Neuronal stem cell (in vitro differentiated cells): ENCODE data around the gene CCDC91.

ENCODE experiments used
- DNase-seq: peaks from one replicate; pipeline ENCODE4 v3.0.0-alpha.2; 2013; ENCODE audit warnings: low spot score
- H2AFZ ChIP-seq: one replicate; pipeline ENCODE4 v1.6.1; 2013; ENCODE audit warnings: mild to moderate bottlenecking, low read length, inconsistent platforms
- H2AK5ac ChIP-seq: 2 replicates; pipeline ENCODE4 v1.6.1; 2013; ENCODE audit warnings: low read depth, mild to moderate bottlenecking, inconsistent platforms, low read length, moderate library complexity, mixed read lengths
- H2BK120ac ChIP-seq: 2 replicates; pipeline ENCODE4 v1.6.1; 2013; ENCODE audit warnings: low read depth, mild to moderate bottlenecking, inconsistent platforms, low read length, moderate library complexity, mixed read lengths
- H2BK12ac ChIP-seq: one replicate; pipeline ENCODE4 v1.6.1; 2013; ENCODE audit warnings: low read length, inconsistent platforms
- H2BK15ac ChIP-seq: 2 replicates; pipeline ENCODE4 v1.6.1; 2013; ENCODE audit warnings: mild to moderate bottlenecking, low read length, inconsistent platforms, mixed read lengths
- H2BK5ac ChIP-seq: one replicate; pipeline ENCODE4 v1.6.1; 2013; ENCODE audit warnings: inconsistent platforms, mild to moderate bottlenecking, low read length, moderate library complexity
- H3K14ac ChIP-seq: one replicate; pipeline ENCODE4 v1.6.1; 2013; ENCODE audit warnings: low read length, inconsistent platforms
- H3K18ac ChIP-seq: 2 replicates; pipeline ENCODE4 v1.6.1; 2013; ENCODE audit warnings: low read length, inconsistent platforms
- H3K23ac ChIP-seq: 2 replicates; pipeline ENCODE4 v1.6.1; 2013; ENCODE audit warnings: low read depth, mild to moderate bottlenecking, mixed read lengths, low read length, inconsistent platforms; ENCODE audit not compliant: poor library complexity
- H3K27ac ChIP-seq: replicated peaks from 3 replicates; pipeline ENCODE4 v1.5.1; 2013; ENCODE audit warnings: low read length, inconsistent platforms
- H3K27me3 ChIP-seq, 3 experiments: 2 replicates each; pipeline ENCODE4 v1.6.1; 2013; ENCODE audit warnings: low read length in 3 of 3, mild to moderate bottlenecking in 2 of 3, inconsistent platforms in 1 of 3, low read depth in 1 of 3, mixed read lengths in 1 of 3, moderate library complexity in 1 of 3; ENCODE audit not compliant: control insufficient read depth in 3 of 3, insufficient read depth in 3 of 3
- H3K36me3 ChIP-seq, 2 donors: replicated peaks in 1 of 2; 2 replicates each; pipeline ENCODE4 v1.6.1; 2013; ENCODE audit warnings: low read length in 2 of 2; ENCODE audit not compliant: control insufficient read depth in 2 of 2, insufficient read depth in 2 of 2
- H3K4ac ChIP-seq: 2 replicates; pipeline ENCODE4 v1.6.1; 2013; ENCODE audit warnings: inconsistent platforms, mild to moderate bottlenecking, low read length, moderate library complexity
- H3K4me1 ChIP-seq, 2 donors: 1 replicate in 1 of 2; 2 replicates in 1 of 2; pipeline ENCODE4 v1.6.1; 2013; ENCODE audit warnings: low read length in 2 of 2, low read depth in 1 of 2; ENCODE audit not compliant: control insufficient read depth in 2 of 2, insufficient read depth in 1 of 2
- H3K4me2 ChIP-seq: one replicate; pipeline ENCODE4 v1.6.1; 2013; ENCODE audit warnings: mild to moderate bottlenecking, low read length, inconsistent platforms; ENCODE audit not compliant: insufficient read depth, poor library complexity, severe bottlenecking
- H3K4me3 ChIP-seq, 2 donors: 2 replicates each; pipeline ENCODE4 v1.5.1; 2013; ENCODE audit warnings: low read length in 2 of 2, mild to moderate bottlenecking in 2 of 2, inconsistent platforms in 1 of 2, moderate library complexity in 1 of 2
- H3K79me1 ChIP-seq: one replicate; pipeline ENCODE4 v1.6.1; 2013; ENCODE audit warnings: low read depth, mild to moderate bottlenecking, inconsistent platforms, low read length, moderate library complexity
- H3K9ac ChIP-seq: one replicate; pipeline ENCODE4 v1.6.1; 2013; ENCODE audit warnings: mild to moderate bottlenecking, low read depth, low read length, inconsistent platforms; ENCODE audit not compliant: poor library complexity
- H3K9me3 ChIP-seq, 2 donors: replicated peaks in 1 of 2; 2 replicates each; pipeline versions ENCODE3 to v1.6.1; 2013; ENCODE audit warnings: low read length in 2 of 2, mild to moderate bottlenecking in 2 of 2, inconsistent platforms in 1 of 2, low read depth in 1 of 2, mixed read lengths in 1 of 2, moderate library complexity in 1 of 2; ENCODE audit not compliant: control insufficient read depth in 2 of 2, insufficient read depth in 1 of 2
- H4K8ac ChIP-seq: one replicate; pipeline ENCODE4 v1.6.1; 2013; ENCODE audit warnings: low read depth, mild to moderate bottlenecking, inconsistent platforms, low read length, moderate library complexity
- H4K91ac ChIP-seq: one replicate; pipeline ENCODE4 v1.6.1; 2013; ENCODE audit warnings: low read length, low read depth, mild to moderate bottlenecking, inconsistent platforms; ENCODE audit not compliant: poor library complexity
- WGBS, 2 donors: extraction: QIAGEN DNeasy Blood & Tissue Kit; methylation state at CpG; one replicate each; pipeline ENCODE4 v1.1.7; 2013; ENCODE audit warnings: missing lambda C conversion rate in 2 of 2, mixed read lengths in 1 of 2; ENCODE audit not compliant: insufficient read length in 2 of 2, insufficient replicate concordance in 1 of 2; ENCODE audit errors: extremely low coverage in 2 of 2; 5-methylcytosine and 5-hydroxymethylcytosine counted together

The CCDC91 gene

GRCh38 chr12:28578361-28578760 is 388.1 kb downstream of the CCDC91 start:
- H3K14ac ChIP-seq, result no peak overlapping the region
- no peak overlapping the region for H3K23ac ChIP-seq
- no peak overlapping the region for H4K8ac ChIP-seq
- no peaks in the 10 kb centered on the region for H3K27me3 ChIP-seq
- H3K27ac ChIP-seq, result no peak overlapping the region
- no peak overlapping the region for H2AK5ac ChIP-seq
- no peak overlapping the region for H2BK5ac ChIP-seq
- no peak overlapping the region for H2BK12ac ChIP-seq
- no peak overlapping the region for H2BK15ac ChIP-seq
- no peak overlapping the region for H3K4me2 ChIP-seq
- H3K4me1 ChIP-seq, result no peaks in the 10 kb centered on the region
- no peak overlapping the region for H3K9ac ChIP-seq
- no CpG with 5 or more reads among the region's 3 CpGs for WGBS, 2 donors
- H4K91ac ChIP-seq, result no peak overlapping the region
- H2AFZ ChIP-seq, result no peak overlapping the region
- H3K4me3 ChIP-seq, result no peak overlapping the region
- no peak overlapping the region for H3K4ac ChIP-seq
- no peaks in the 10 kb centered on the region for H3K36me3 ChIP-seq
- H3K18ac ChIP-seq, result no peak overlapping the region
- no peaks in the 10 kb centered on the region for H3K79me1 ChIP-seq
- no peaks in the 10 kb centered on the region for H3K9me3 ChIP-seq
- H2BK120ac ChIP-seq, result no peak overlapping the region
- DNase-seq, result no peak

- Histone ChIP-seq H3K27me3 (no peaks in the 10 kb centered on the region), H3K23ac (no peak overlapping the region), H2BK12ac (no peak overlapping the region), H2AFZ (no peak overlapping the region), H2BK15ac (no peak overlapping the region), H3K4ac (no peak overlapping the region), H2AK5ac (no peak overlapping the region), H2BK120ac (no peak overlapping the region), H4K91ac (no peak overlapping the region), H2BK5ac (no peak overlapping the region), H3K4me3 (no peak overlapping the region), H3K4me2 (no peak overlapping the region), H3K79me1 (no peaks in the 10 kb centered on the region), H3K36me3 (no peaks in the 10 kb centered on the region), H3K14ac (no peak overlapping the region), H3K4me1 (no peaks in the 10 kb centered on the region), H3K9me3 (no peaks in the 10 kb centered on the region), H4K8ac (no peak overlapping the region), H3K9ac (no peak overlapping the region), H3K27ac (no peak overlapping the region), H3K18ac (no peak overlapping the region)
- DNase-seq, result no peak
- no CpG with 5 or more reads among the region's 3 CpGs for WGBS, 2 donors
These were observed 388.6 kb downstream of the CCDC91 start for GRCh38 chr12:28578833-28579252.

GRCh38 chr12:28582672-28583376 is 392.6 kb downstream of the CCDC91 start:
- H2BK15ac ChIP-seq, result no peak overlapping the region
- no CpG with 5 or more reads among the region's 6 CpGs for WGBS, 2 donors
- no peak overlapping the region for H2BK12ac ChIP-seq
- H2BK120ac ChIP-seq, result no peak overlapping the region
- DNase-seq, result no peak
- no peaks in the 10 kb centered on the region for H3K4me1 ChIP-seq
- no peak overlapping the region for H2AFZ ChIP-seq
- H2AK5ac ChIP-seq, result no peak overlapping the region
- H3K4ac ChIP-seq, result no peak overlapping the region
- H3K27me3 ChIP-seq, result no peaks in the 10 kb centered on the region
- H3K79me1 ChIP-seq, result no peaks in the 10 kb centered on the region
- no peak overlapping the region for H3K4me2 ChIP-seq
- H3K14ac ChIP-seq, result no peak overlapping the region
- no peak overlapping the region for H3K18ac ChIP-seq
- H3K9me3 ChIP-seq, result no peaks in the 10 kb centered on the region
- no peak overlapping the region for H3K4me3 ChIP-seq
- H3K9ac ChIP-seq, result no peak overlapping the region
- no peaks in the 10 kb centered on the region for H3K36me3 ChIP-seq
- H3K27ac ChIP-seq, result no peak overlapping the region
- H4K91ac ChIP-seq, result no peak overlapping the region
- no peak overlapping the region for H2BK5ac ChIP-seq
- H3K23ac ChIP-seq, result no peak overlapping the region
- no peak overlapping the region for H4K8ac ChIP-seq

GRCh38 chr12:28583701-28584261 is 393.5 kb downstream of the CCDC91 start:
- H3K14ac ChIP-seq, result no peak overlapping the region

More at GRCh38 chr12:28583701-28584261, 393.5 kb downstream of the CCDC91 start:
- Histone ChIP-seq H2BK120ac (no peak overlapping the region), H3K4ac (no peak overlapping the region), H3K36me3 (no peaks in the 10 kb centered on the region), H3K9me3 (peaks cover 0 to 3% of the 10 kb centered on the region in 2 donors), H3K79me1 (no peaks in the 10 kb centered on the region), H4K8ac (no peak overlapping the region), H3K18ac (no peak overlapping the region), H2BK5ac (no peak overlapping the region), H3K4me1 (no peaks in the 10 kb centered on the region), H2AFZ (no peak overlapping the region), H2AK5ac (no peak overlapping the region), H4K91ac (no peak overlapping the region), H2BK15ac (no peak overlapping the region), H3K27me3 (no peaks in the 10 kb centered on the region), H3K9ac (no peak overlapping the region), H3K27ac (no peak overlapping the region), H3K4me2 (no peak overlapping the region), H3K4me3 (no peak overlapping the region), H2BK12ac (no peak overlapping the region), H3K23ac (no peak overlapping the region)
- no CpG with 5 or more reads among the region's 5 CpGs for WGBS, 2 donors
- DNase-seq, result no peak
